Measurements from ENCODE around the gene BRI3BP. TPM values are rescaled to one million over a fixed set of nuclear protein-coding genes. Genes with fewer than 3 reads are reported as not detected.

BRI3BP gene
- total RNA-seq, 3 donors from 2014 or later = 4.3 to 6.7 (median 5.0) TPM

DNA sequence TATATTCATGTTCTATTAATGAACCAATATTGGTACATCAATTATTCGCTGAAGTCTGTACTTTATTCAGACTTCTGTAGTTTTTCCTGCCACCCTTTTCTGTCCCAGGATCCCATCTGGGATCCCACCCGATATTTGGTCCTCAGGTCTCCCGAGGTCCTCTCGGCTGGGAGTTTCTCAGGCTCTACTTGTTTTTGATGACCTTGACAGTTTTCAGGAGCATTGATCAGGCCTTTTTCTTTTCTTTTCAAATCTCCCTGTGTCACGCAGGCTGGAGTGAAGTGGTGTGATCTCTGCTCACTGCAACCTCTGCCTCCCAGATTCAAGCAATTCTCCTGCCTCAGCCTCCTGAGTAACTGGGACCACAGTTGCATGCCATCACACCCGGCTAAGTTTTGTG is 11.2 kb downstream of the BRI3BP start:
- Histone ChIP-seq H3K9me3 (no peaks in the 10 kb centered on the region), H3K27ac (no peak overlapping the region), H3K4me3 (no peak overlapping the region), H3K27me3 (no peaks in the 10 kb centered on the region), H3K36me3 (no peaks in the 10 kb centered on the region), H3K4me1 (no peaks in the 10 kb centered on the region)
- intact Hi-C loops (cut with DNase I; ENCODE audit: low total_unique reads) = no loop called here
- no peak for TF ChIP-seq POLR2AphosphoS5 (IDR thresholded peaks at IDR 0.05)
- TF ChIP-seq, protein P1, sequence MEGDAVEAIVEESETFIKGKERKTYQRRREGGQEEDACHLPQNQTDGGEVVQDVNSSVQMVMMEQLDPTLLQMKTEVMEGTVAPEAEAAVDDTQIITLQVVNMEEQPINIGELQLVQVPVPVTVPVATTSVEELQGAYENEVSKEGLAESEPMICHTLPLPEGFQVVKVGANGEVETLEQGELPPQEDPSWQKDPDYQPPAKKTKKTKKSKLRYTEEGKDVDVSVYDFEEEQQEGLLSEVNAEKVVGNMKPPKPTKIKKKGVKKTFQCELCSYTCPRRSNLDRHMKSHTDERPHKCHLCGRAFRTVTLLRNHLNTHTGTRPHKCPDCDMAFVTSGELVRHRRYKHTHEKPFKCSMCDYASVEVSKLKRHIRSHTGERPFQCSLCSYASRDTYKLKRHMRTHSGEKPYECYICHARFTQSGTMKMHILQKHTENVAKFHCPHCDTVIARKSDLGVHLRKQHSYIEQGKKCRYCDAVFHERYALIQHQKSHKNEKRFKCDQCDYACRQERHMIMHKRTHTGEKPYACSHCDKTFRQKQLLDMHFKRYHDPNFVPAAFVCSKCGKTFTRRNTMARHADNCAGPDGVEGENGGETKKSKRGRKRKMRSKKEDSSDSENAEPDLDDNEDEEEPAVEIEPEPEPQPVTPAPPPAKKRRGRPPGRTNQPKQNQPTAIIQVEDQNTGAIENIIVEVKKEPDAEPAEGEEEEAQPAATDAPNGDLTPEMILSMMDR (IDR thresholded peaks at IDR 0.05) = no peak
- no peak for TF ChIP-seq POLR2A (IDR thresholded peaks at IDR 0.05)
- no peak for DNase-seq (ENCODE audit: low spot score in 2 of 2)

DNA sequence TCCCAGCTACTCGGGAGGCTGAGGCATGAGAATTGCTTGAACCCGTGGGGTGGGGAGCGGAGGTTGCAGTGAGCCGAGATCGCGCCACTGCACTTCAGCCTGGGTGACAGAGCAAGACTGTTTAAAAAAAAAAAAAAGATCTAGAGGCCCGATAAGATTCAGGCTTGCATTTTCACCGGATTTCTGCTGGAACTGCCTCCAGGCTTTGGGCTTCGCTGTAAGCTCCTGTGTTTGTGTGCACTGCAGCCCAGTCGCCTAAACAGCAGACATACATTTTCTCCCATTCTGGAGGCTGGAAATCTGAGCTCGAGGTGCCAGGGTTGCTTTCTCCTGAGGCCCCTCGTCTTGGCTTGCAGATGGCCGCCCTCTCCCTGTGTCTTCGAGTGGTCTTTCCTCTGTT is 12.2 kb downstream of the BRI3BP start:
- Histone ChIP-seq H3K4me1 (no peaks in the 10 kb centered on the region), H3K36me3 (no peaks in the 10 kb centered on the region), H3K4me3 (no peak overlapping the region), H3K27me3 (no peaks in the 10 kb centered on the region), H3K27ac (no peak overlapping the region), H3K9me3 (no peaks in the 10 kb centered on the region)
- intact Hi-C loops (cut with DNase I; ENCODE audit: low total_unique reads) = no loop called here
- DNase-seq (ENCODE audit: low spot score in 2 of 2) = no peak
- TF ChIP-seq, protein P1 (IDR thresholded peaks at IDR 0.05) = no peak
- TF ChIP-seq POLR2A (IDR thresholded peaks at IDR 0.05) = no peak
- TF ChIP-seq POLR2AphosphoS5 (IDR thresholded peaks at IDR 0.05) = no peak

- no peak for TF ChIP-seq POLR2AphosphoS5 (IDR thresholded peaks at IDR 0.05)
- TF ChIP-seq, protein P1 (IDR thresholded peaks at IDR 0.05) = no peak
- no peaks in the 10 kb centered on the region for H3K36me3 ChIP-seq
- no peak overlapping the region for H3K4me3 ChIP-seq
- H3K27ac ChIP-seq = no peak overlapping the region
- H3K9me3 ChIP-seq = no peaks in the 10 kb centered on the region
- H3K27me3 ChIP-seq = no peaks in the 10 kb centered on the region
- DNase-seq (ENCODE audit: low spot score in 2 of 2) = no peak
- intact Hi-C loops (cut with DNase I; ENCODE audit: low total_unique reads) = no loop called here
- no peaks in the 10 kb centered on the region for H3K4me1 ChIP-seq
Observed at GRCh38 chr12:125006365-125006764, 12.9 kb downstream of the BRI3BP start.

- H3K4me3 ChIP-seq = no peak overlapping the region
- H3K27me3 ChIP-seq = no peaks in the 10 kb centered on the region
- no peaks in the 10 kb centered on the region for H3K4me1 ChIP-seq
- H3K9me3 ChIP-seq = no peaks in the 10 kb centered on the region
- H3K27ac ChIP-seq = no peak overlapping the region
- H3K36me3 ChIP-seq = no peaks in the 10 kb centered on the region
- TF ChIP-seq, protein P1 (IDR thresholded peaks at IDR 0.05) = no peak
- TF ChIP-seq POLR2A (IDR thresholded peaks at IDR 0.05) = no peak
- no peak for TF ChIP-seq POLR2AphosphoS5 (IDR thresholded peaks at IDR 0.05)
- intact Hi-C loops (cut with DNase I; ENCODE audit: low total_unique reads) = no loop called here
- no peak for DNase-seq (ENCODE audit: low spot score in 2 of 2)
Observed at GRCh38 chr12:125013816-125014442, 20.5 kb downstream of the BRI3BP start.

DNA sequence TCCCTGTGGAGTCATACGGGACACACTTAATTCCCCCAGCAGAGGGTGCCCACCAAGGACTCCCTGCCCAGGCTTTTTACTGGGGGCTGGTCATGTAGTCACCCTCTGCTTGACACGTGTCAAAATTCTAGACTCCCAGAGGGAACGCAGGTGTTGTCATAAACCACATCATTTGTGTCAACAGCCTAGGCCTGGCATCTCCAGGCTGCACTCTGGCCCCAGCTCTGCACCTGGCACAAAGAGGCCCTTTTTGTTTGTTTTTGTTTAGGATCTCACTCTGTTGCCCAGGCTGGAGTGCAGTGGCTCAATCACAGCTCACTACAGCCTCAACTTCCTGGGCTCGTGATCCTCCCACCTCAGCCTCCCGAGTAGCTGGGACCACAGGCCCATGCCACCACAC is 21.1 kb downstream of the BRI3BP start:
- TF ChIP-seq POLR2A (IDR thresholded peaks at IDR 0.05) = no peak
- Histone ChIP-seq H3K4me1 (no peaks in the 10 kb centered on the region), H3K9me3 (no peaks in the 10 kb centered on the region), H3K4me3 (no peak overlapping the region), H3K36me3 (no peaks in the 10 kb centered on the region), H3K27ac (no peak overlapping the region), H3K27me3 (no peaks in the 10 kb centered on the region)
- intact Hi-C loops (cut with DNase I; ENCODE audit: low total_unique reads) = no loop called here
- DNase-seq (ENCODE audit: low spot score in 2 of 2) = no peak
